Measurements from ENCODE around the gene DPT. TPM values are rescaled to one million over a fixed set of nuclear protein-coding genes. Genes with fewer than 3 reads are reported as not detected.

Gene DPT
- total and polyA plus RNA-seq, 2 donors (not counting 3 experiments of a cell fraction or from before 2014, with no cell fraction given) = not detected

DNA sequence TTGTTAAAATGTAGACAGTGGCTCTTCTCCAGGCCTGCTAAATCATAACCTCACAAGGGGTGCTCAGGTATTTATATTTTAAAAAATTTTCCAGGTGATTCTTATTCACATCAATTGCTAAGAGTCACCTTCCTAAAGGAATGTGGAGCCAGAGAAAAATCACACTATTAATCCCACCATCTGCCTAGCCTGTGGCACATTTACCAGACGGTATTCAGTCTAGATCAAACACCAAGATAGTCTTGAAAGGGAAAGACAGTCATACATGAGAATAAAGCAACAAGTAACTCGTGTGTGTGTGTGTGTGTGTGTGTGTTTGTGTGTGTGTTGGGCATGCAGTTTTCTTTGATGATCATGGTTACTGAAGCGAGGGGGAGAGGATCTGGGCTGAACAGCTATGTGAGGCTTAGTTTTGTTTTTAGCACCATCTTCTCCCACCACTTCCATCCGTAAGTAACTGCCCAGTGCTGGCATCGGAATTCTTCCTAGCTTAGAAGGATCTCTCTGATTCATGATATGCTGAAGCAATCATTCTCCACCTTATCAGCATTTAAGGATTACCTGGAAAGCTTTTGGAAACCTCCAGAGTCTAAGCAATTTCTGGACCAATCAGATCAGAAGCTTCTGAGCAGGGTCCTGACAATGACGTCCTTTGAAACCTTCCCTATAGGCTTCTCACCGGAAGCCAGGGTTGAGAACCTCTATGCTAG, 2.4 kb upstream of the DPT start:
- no peak overlapping the region for H3K9ac ChIP-seq (replicated peaks; ENCODE audit: extremely low read depth, insufficient read depth, low read length)
- H3K9me1 ChIP-seq (replicated peaks; ENCODE audit: control insufficient read depth, extremely low read depth, insufficient read depth, low read length) = no peaks in the 10 kb centered on the region
- no peaks in the 10 kb centered on the region for H4K20me1 ChIP-seq (replicated peaks; ENCODE audit: control insufficient read depth, extremely low read depth, insufficient read depth, low read length)
- H3K9me3 ChIP-seq (replicated peaks; ENCODE audit: control insufficient read depth, insufficient read depth, low read length) = no peaks in the 10 kb centered on the region
- H2AFZ ChIP-seq (ENCODE audit: low read depth, low read length) = no peak overlapping the region
- no peak overlapping the region for H3K4me2 ChIP-seq (ENCODE audit: insufficient read depth, low read length)
- no peak overlapping the region for H3K27ac ChIP-seq (ENCODE audit: insufficient read depth, low read depth, low read length)
- no peaks in the 10 kb centered on the region for H3K4me1 ChIP-seq (ENCODE audit: control insufficient read depth, extremely low read depth, insufficient read depth, low read length)
- BruUV-seq (replicated peaks) = no TSS peak
- CTCF ChIA-PET = no interaction called here
- H3K79me2 ChIP-seq (ENCODE audit: control insufficient read depth, insufficient read depth, low read length) = no peaks in the 10 kb centered on the region
- dilution Hi-C loops (cut with MboI; ENCODE audit: extremely low pct_ligation_motif_present, low sequenced_read_pairs) (no loop called here), intact Hi-C loops (cut with micrococcal nuclease) (no loop called here)
- no peaks in the 10 kb centered on the region for H3K36me3 ChIP-seq (ENCODE audit: control insufficient read depth in 2 of 2, extremely low read depth in 1 of 2, insufficient read depth in 2 of 2, low read length in 2 of 2)
- TF ChIP-seq, protein P1, sequence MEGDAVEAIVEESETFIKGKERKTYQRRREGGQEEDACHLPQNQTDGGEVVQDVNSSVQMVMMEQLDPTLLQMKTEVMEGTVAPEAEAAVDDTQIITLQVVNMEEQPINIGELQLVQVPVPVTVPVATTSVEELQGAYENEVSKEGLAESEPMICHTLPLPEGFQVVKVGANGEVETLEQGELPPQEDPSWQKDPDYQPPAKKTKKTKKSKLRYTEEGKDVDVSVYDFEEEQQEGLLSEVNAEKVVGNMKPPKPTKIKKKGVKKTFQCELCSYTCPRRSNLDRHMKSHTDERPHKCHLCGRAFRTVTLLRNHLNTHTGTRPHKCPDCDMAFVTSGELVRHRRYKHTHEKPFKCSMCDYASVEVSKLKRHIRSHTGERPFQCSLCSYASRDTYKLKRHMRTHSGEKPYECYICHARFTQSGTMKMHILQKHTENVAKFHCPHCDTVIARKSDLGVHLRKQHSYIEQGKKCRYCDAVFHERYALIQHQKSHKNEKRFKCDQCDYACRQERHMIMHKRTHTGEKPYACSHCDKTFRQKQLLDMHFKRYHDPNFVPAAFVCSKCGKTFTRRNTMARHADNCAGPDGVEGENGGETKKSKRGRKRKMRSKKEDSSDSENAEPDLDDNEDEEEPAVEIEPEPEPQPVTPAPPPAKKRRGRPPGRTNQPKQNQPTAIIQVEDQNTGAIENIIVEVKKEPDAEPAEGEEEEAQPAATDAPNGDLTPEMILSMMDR (IDR thresholded peaks at IDR 0.05; ENCODE audit: extremely low read depth in 1 of 2, insufficient read depth in 1 of 2, low read depth in 1 of 2, low read length in 2 of 2) = no peak
- TF ChIP-seq MAX (IDR thresholded peaks at IDR 0.05; ENCODE audit: insufficient read depth, insufficient read length) (no peak), GATA2 (IDR thresholded peaks at IDR 0.05; ENCODE audit: insufficient read depth, insufficient read length, low read depth, low read length) (no peak), MYC (IDR thresholded peaks at IDR 0.05; ENCODE audit: low read depth, low read length) (no peak), FOS (IDR thresholded peaks at IDR 0.05; ENCODE audit: borderline replicate concordance, insufficient read depth, low read length) (no peak)
- POLR2A ChIA-PET = no interaction called here
- H3K4me3 ChIP-seq (replicated peaks in 1 of 3; ENCODE audit: insufficient read depth in 1 of 3, low read depth in 1 of 3, low read length in 3 of 3) = no peak overlapping the region
- no peaks in the 10 kb centered on the region for H3K27me3 ChIP-seq (ENCODE audit: control insufficient read depth in 2 of 2, insufficient read depth in 2 of 2, low read length in 2 of 2)
- FAIRE-seq = no peak
- DNase-seq (ENCODE audit: low read depth, low spot score) = no peak
